H1 (cell line): ENCODE results near the gene PCNP. TPM values are rescaled to one million over a fixed set of nuclear protein-coding genes. Genes with fewer than 3 reads are reported as not detected.

Experiments used
- CTCF ChIA-PET: fragments of 300-600 bp; sonication (Branson Sonifier 250); formaldehyde crosslinking; loops from one replicate; lab custom pipeline; 2021; ENCODE audit not compliant: partially characterized antibody; lab: Charles Lee
- POLR2A ChIA-PET: fragments of 300-600 bp; sonication (Branson Sonifier 250); formaldehyde crosslinking; loops from one replicate; lab custom pipeline; 2021; ENCODE audit warnings: inconsistent platforms; ENCODE audit not compliant: partially characterized antibody; lab: Charles Lee
- DNase-seq, 2 experiments: peaks; one replicate each; pipeline versions ENCODE4 v3.0.0 to v3.0.0-alpha.2; 2010 to 2022; ENCODE audit warnings: low spot score in 2 of 2, low read depth in 1 of 2, mixed read lengths in 1 of 2
- FAIRE-seq: peaks from 2 replicates; lab custom pipeline; 2011; peaks lifted over from hg19 to GRCh38; lab: Jason Lieb, UNC
- H2AFZ ChIP-seq: 2 replicates; pipeline ENCODE4 v1.8.1; 2012; ENCODE audit warnings: low read length, inconsistent platforms
- H2AK5ac ChIP-seq: 2 replicates; pipeline ENCODE4 v1.6.1; 2013; ENCODE audit warnings: low read depth, low read length
- H2BK120ac ChIP-seq: replicated peaks from 2 replicates; pipeline ENCODE3; 2013; ENCODE audit warnings: low read depth, low read length, inconsistent platforms
- H2BK12ac ChIP-seq: 2 replicates; pipeline ENCODE4 v1.6.1; 2013; ENCODE audit warnings: low read depth, low read length
- H2BK15ac ChIP-seq: 2 replicates; pipeline ENCODE4 v1.6.1; 2013; ENCODE audit warnings: low read length
- H2BK20ac ChIP-seq: 2 replicates; pipeline ENCODE4 v1.6.1; 2013; ENCODE audit warnings: low read length
- H2BK5ac ChIP-seq: 2 replicates; pipeline ENCODE4 v1.6.1; 2013; ENCODE audit warnings: low read depth, low read length
- H3K14ac ChIP-seq: 2 replicates; pipeline ENCODE4 v1.6.1; 2013; ENCODE audit warnings: inconsistent platforms; ENCODE audit not compliant: insufficient read length
- H3K18ac ChIP-seq: 2 replicates; pipeline ENCODE4 v1.6.1; 2013; ENCODE audit warnings: low read length; ENCODE audit errors: extremely low read depth
- H3K23ac ChIP-seq: 2 replicates; pipeline ENCODE4 v1.6.1; 2013; ENCODE audit warnings: inconsistent platforms; ENCODE audit not compliant: insufficient read length
- H3K23me2 ChIP-seq: 2 replicates; pipeline ENCODE4 v1.6.1; 2013; ENCODE audit warnings: low read depth, low read length
- H3K27ac ChIP-seq: 2 replicates; pipeline ENCODE4 v1.6.1; 2011; ENCODE audit warnings: low read depth, low read length, inconsistent platforms
- H3K27me3 ChIP-seq, 4 experiments: replicated peaks in 1 of 4; 1 replicate in 1 of 4; 2 replicates in 3 of 4; pipeline versions ENCODE4 v1.6.1 to v1.8.1; 2011 to 2013; ENCODE audit warnings: low read length in 3 of 4, mild to moderate bottlenecking in 3 of 4, inconsistent platforms in 2 of 4, mixed read lengths in 2 of 4, moderate library complexity in 1 of 4; ENCODE audit not compliant: control insufficient read depth in 3 of 4, insufficient read depth in 3 of 4; ENCODE audit errors: extremely low read depth in 1 of 4
- H3K36me3 ChIP-seq, 4 experiments: 2 replicates each; pipeline versions ENCODE4 v1.6.1 to v1.8.1; 2011 to 2013; ENCODE audit warnings: mild to moderate bottlenecking in 4 of 4, low read length in 3 of 4, moderate library complexity in 2 of 4, control low read depth in 1 of 4, inconsistent platforms in 1 of 4; ENCODE audit not compliant: insufficient read depth in 4 of 4, control insufficient read depth in 2 of 4
- H3K4ac ChIP-seq: replicated peaks from 2 replicates; pipeline ENCODE3; 2013; ENCODE audit warnings: low read length, low read depth, mixed read lengths, inconsistent platforms; ENCODE audit not compliant: insufficient read length
- H3K4me1 ChIP-seq, 4 experiments: replicated peaks in 1 of 4; 1 replicate in 1 of 4; 2 replicates in 3 of 4; pipeline versions ENCODE4 v1.6.1 to v1.8.1; 2011 to 2013; ENCODE audit warnings: low read length in 3 of 4, inconsistent platforms in 2 of 4, mixed read lengths in 1 of 4; ENCODE audit not compliant: insufficient read depth in 4 of 4, control insufficient read depth in 3 of 4
- H3K4me2 ChIP-seq, 2 experiments: 2 replicates each; pipeline versions ENCODE4 v1.6.1 to v1.8.1; 2011 to 2013; ENCODE audit warnings: low read depth in 2 of 2, low read length in 2 of 2, control low read depth in 1 of 2, inconsistent platforms in 1 of 2, mild to moderate bottlenecking in 1 of 2; ENCODE audit not compliant: insufficient read depth in 1 of 2
- H3K4me3 ChIP-seq, 4 experiments: fragments of 200-600, 300-600 bp in 1 of 4; sonication (generic), shearing (Covaris generic), sonication (Bioruptor Twin) in 1 of 4; 2 replicates each; pipeline versions ENCODE4 v1.5.1 to v1.8.1; 2011 to 2016; ENCODE audit warnings: low read length in 4 of 4, low read depth in 3 of 4, control low read depth in 2 of 4, inconsistent platforms in 2 of 4, mild to moderate bottlenecking in 2 of 4, mixed read lengths in 1 of 4, moderate library complexity in 1 of 4; ENCODE audit not compliant: insufficient read depth in 2 of 4; ENCODE audit errors: extremely low read depth in 1 of 4
- H3K56ac ChIP-seq: replicated peaks from 2 replicates; pipeline ENCODE3; 2013; ENCODE audit warnings: low read depth, mild to moderate bottlenecking, mixed read lengths, low read length, inconsistent platforms; ENCODE audit not compliant: insufficient read length
- H3K79me1 ChIP-seq: 2 replicates; pipeline ENCODE4 v1.6.1; 2013; ENCODE audit warnings: low read depth, low read length, control low read depth
- H3K79me2 ChIP-seq, 2 experiments: 2 replicates each; pipeline versions ENCODE4 v1.6.1 to v1.8.1; 2012 to 2013; ENCODE audit warnings: low read length in 2 of 2, mild to moderate bottlenecking in 2 of 2, inconsistent platforms in 1 of 2; ENCODE audit not compliant: insufficient read depth in 2 of 2, control insufficient read depth in 1 of 2
- H3K9ac ChIP-seq, 4 experiments: replicated peaks in 1 of 4; 1 replicate in 1 of 4; 2 replicates in 3 of 4; pipeline versions ENCODE4 v1.6.1 to v1.8.1; 2011 to 2013; ENCODE audit warnings: low read depth in 3 of 4, low read length in 3 of 4, control low read depth in 2 of 4, mild to moderate bottlenecking in 2 of 4, moderate library complexity in 2 of 4, inconsistent platforms in 1 of 4; ENCODE audit errors: extremely low read depth in 1 of 4
- H3K9me3 ChIP-seq, 2 experiments: 2 replicates each; pipeline versions ENCODE4 v1.6.1 to v1.8.1; 2012 to 2013; ENCODE audit warnings: mild to moderate bottlenecking in 2 of 2, moderate library complexity in 2 of 2, control low read depth in 1 of 2, inconsistent platforms in 1 of 2, low read depth in 1 of 2, low read length in 1 of 2, mixed read lengths in 1 of 2; ENCODE audit not compliant: insufficient read depth in 2 of 2
- H4K20me1 ChIP-seq, 2 experiments: replicated peaks in 1 of 2; 2 replicates each; pipeline versions ENCODE3 to v1.8.1; 2011 to 2013; ENCODE audit warnings: inconsistent platforms in 2 of 2, low read length in 2 of 2, mild to moderate bottlenecking in 1 of 2; ENCODE audit not compliant: insufficient read depth in 2 of 2, control insufficient read depth in 1 of 2
- H4K5ac ChIP-seq: 2 replicates; pipeline ENCODE4 v1.6.1; 2013; ENCODE audit warnings: low read length, low read depth, mixed read lengths, inconsistent platforms; ENCODE audit not compliant: insufficient read length
- H4K8ac ChIP-seq: 2 replicates; pipeline ENCODE4 v1.8.0; 2013; ENCODE audit warnings: mild to moderate bottlenecking, moderate library complexity, low read length, inconsistent platforms; ENCODE audit not compliant: insufficient read depth; ENCODE audit errors: extremely low read depth
- H4K91ac ChIP-seq: replicated peaks from 2 replicates; pipeline ENCODE3; 2013; ENCODE audit warnings: low read length, mixed read lengths, inconsistent platforms; ENCODE audit not compliant: insufficient read length
- KDM5A ChIP-seq: fragments of 200-600 bp; IDR thresholded peaks from 2 replicates; pipeline ENCODE4 v1.7.1; 2012; ENCODE audit warnings: mild to moderate bottlenecking, low read length, inconsistent platforms, mixed read lengths
- SP4 ChIP-seq: IDR thresholded peaks from 2 replicates; pipeline ENCODE4 v1.6.1; 2012; ENCODE audit warnings: low read length, inconsistent platforms
- WGBS, 2 experiments: shearing (Covaris generic) in 1 of 2; methylation state at CpG; one replicate each; pipeline versions ENCODE4 v1.1.6 to v1.1.7; 2013 to 2015; ENCODE audit warnings: low lambda C conversion rate in 2 of 2, mixed read lengths in 2 of 2, inconsistent platforms in 1 of 2, low coverage in 1 of 2, missing lambda C conversion rate in 1 of 2; ENCODE audit not compliant: insufficient replicate concordance in 2 of 2, insufficient coverage in 1 of 2, insufficient read length in 1 of 2; ENCODE audit errors: extremely low coverage in 1 of 2, missing lambda C conversion rate in 1 of 2; 5-methylcytosine and 5-hydroxymethylcytosine counted together
- polyA plus RNA-seq, 7 experiments: library from polyadenylated mRNA; depleted of rRNA in 3 of 7; stranded (reverse) in 5 of 7; unstranded in 2 of 7; fragments of >200 nt in 5 of 7; fragments of 200-250 nt in 2 of 7; gene quantifications; 1 replicate in 5 of 7; 2 replicates in 1 of 7; 4 replicates in 1 of 7; pipeline versions ENCODE4 v1.2.1 to v1.2.3, GENCODE V29; 2011 to 2013; ENCODE audit warnings: missing spikeins in 2 of 7, mixed read lengths in 2 of 7
- total RNA-seq: library from RNA; stranded (reverse); fragmentation: NEBNext Ultra II Directional; extraction: Animal tissue kit (Norgen Biotek cat#: 25700); gene quantifications from 2 replicates; pipeline ENCODE4 v1.2.1, GENCODE V29; 2021

The PCNP gene
- total and polyA plus RNA-seq, 2 of the 8 experiments (the other 6 are each of a cell fraction or from before 2014, with no cell fraction given) = 29.1 to 192 TPM

DNA sequence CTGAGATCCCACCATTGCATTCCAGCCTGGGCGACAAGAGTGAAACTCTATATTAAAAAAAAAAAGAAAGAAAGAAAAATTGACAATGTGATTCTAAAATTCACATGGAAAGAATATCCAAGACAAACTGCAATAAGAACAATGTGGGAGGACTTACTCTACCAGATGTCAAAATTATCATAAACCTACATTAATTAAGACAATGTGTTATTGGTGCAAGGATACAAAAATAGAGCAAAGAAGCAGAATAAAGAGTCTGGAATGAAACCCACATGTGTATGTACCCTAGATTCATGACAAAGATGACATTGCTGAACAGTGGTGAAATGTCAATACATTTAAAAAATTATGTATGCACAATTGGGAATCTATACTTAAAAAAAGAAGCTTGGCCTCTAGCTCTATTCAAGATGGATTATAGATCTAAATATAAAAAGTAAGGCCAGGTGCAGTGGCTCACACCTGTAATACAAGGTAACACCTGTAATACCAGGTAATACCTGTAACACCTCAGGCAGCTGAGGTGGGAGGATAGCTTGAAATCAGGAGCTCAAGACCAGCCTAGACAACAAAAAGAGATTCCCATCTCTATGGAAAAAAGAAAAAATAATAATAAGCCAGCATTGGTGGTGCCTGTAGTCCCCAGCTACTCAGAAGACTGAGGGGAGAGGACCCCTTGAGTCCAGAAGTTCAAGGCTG is 57.3 kb downstream of the PCNP start:
- Histone ChIP-seq H3K36me3 (no peaks in the 10 kb centered on the region), H3K27ac (no peak overlapping the region), H3K23ac (no peak overlapping the region), H4K8ac (no peak overlapping the region), H3K27me3 (no peaks in the 10 kb centered on the region), H3K79me1 (no peaks in the 10 kb centered on the region), H3K4me1 (peaks cover 0 to 2% (median 0%) of the 10 kb centered on the region in 4 experiments; a peak in 1 of 7 replicates), H3K4ac (no peak overlapping the region), H2BK5ac (no peak overlapping the region), H2BK20ac (no peak overlapping the region), H2AFZ (no peak overlapping the region), H3K56ac (no peak overlapping the region), H2BK120ac (no peak overlapping the region), H3K4me3 (no peak overlapping the region), H3K23me2 (no peaks in the 10 kb centered on the region), H2BK15ac (no peak overlapping the region), H3K9me3 (no peaks in the 10 kb centered on the region), H4K91ac (no peak overlapping the region), H2AK5ac (no peak overlapping the region), H4K5ac (no peak overlapping the region), H4K20me1 (no peaks in the 10 kb centered on the region), H3K4me2 (no peak overlapping the region), H3K14ac (no peak overlapping the region), H3K9ac (no peak overlapping the region), H2BK12ac (no peak overlapping the region), H3K79me2 (no peaks in the 10 kb centered on the region), H3K18ac (no peak overlapping the region)
- FAIRE-seq (no peak), DNase-seq (no peak)
- CTCF ChIA-PET = interaction anchor here (0.6 to 1.2 kb wide), 5 partner anchors 8 to 95 kb away, joined by 3 to 4 read pairs (median 3); no protein-coding TSS in a partner anchor
- TF ChIP-seq KDM5A = no peak
- no peak for TF ChIP-seq SP4
- POLR2A ChIA-PET = interaction anchor here (1.1 kb wide), 1 partner anchor 57 kb away, joined by 3 read pairs; the partner anchor contains the start of gene PCNP
- 100% methylated on average over 1 of the region's 1 CpG; no CpG with 5 or more reads in 1 of the 2 experiments for WGBS, 2 experiments
